ENCODE data around the gene HCRTR1. TPM values are rescaled to one million over a fixed set of nuclear protein-coding genes. Genes with fewer than 3 reads are reported as not detected.

HCRTR1 gene
- total RNA-seq, 2 experiments from 2014 or later: not detected

- Histone ChIP-seq H3K36me3 (ENCODE audit: insufficient read depth, low read length) (no peaks in the 10 kb centered on the region), H3K27me3 (ENCODE audit: control insufficient read depth in 1 of 2, insufficient read depth in 2 of 2, low read length in 2 of 2) (peaks cover 8 to 13% of the 10 kb centered on the region in 2 experiments), H3K27ac (ENCODE audit: low read depth in 1 of 2, low read length in 2 of 2) (no peak overlapping the region), H3K4me1 (ENCODE audit: insufficient read depth, low read length) (no peaks in the 10 kb centered on the region), H3K4me3 (ENCODE audit: low read length) (no peak overlapping the region), H3K9me3 (ENCODE audit: control insufficient read depth in 1 of 2, insufficient read depth in 1 of 2, low read length in 2 of 2) (peaks cover 0 to 6% of the 10 kb centered on the region in 2 experiments)
- CTCF ChIA-PET: no interaction called here
- no peaks in the 10 kb centered on the region for H3K4me1 Mint-ChIP-seq (ENCODE audit: low read depth)
- DNase-seq (no peak), ATAC-seq (ENCODE audit: poor library complexity) (no peak)
- no peaks in the 10 kb centered on the region for H3K9me3 Mint-ChIP-seq
- no peaks in the 10 kb centered on the region for H3K36me3 Mint-ChIP-seq (ENCODE audit: low read depth)
- POLR2A ChIA-PET: no interaction called here
- no peak for TF ChIP-seq CTCF (IDR thresholded peaks at IDR 0.05)
- no peak overlapping the region for H3K4me3 Mint-ChIP-seq
- H3K27ac Mint-ChIP-seq: no peak overlapping the region
- H3K27me3 Mint-ChIP-seq: peaks cover 22% of the 10 kb centered on the region
- intact Hi-C loops (cut with DNase I, micrococcal nuclease): no loop called here
Observed at GRCh38 chr1:31576743-31577455, 40.6 kb upstream of the HCRTR1 start.

GRCh38 chr1:31577515-31578192, 39.8 kb upstream of the HCRTR1 start:
- H3K4me1 ChIP-seq (ENCODE audit: insufficient read depth, low read length): no peaks in the 10 kb centered on the region
- no peak for DNase-seq
- H3K4me3 ChIP-seq (ENCODE audit: low read length): no peak overlapping the region
- H3K27ac ChIP-seq (ENCODE audit: low read depth in 1 of 2, low read length in 2 of 2): no peak overlapping the region
- Mint-ChIP-seq H3K4me3 (no peak overlapping the region), H3K27me3 (peaks cover 22% of the 10 kb centered on the region), H3K4me1 (ENCODE audit: low read depth) (no peaks in the 10 kb centered on the region), H3K36me3 (ENCODE audit: low read depth) (no peaks in the 10 kb centered on the region), H3K27ac (no peak overlapping the region), H3K9me3 (no peaks in the 10 kb centered on the region)
- H3K9me3 ChIP-seq (ENCODE audit: control insufficient read depth in 1 of 2, insufficient read depth in 1 of 2, low read length in 2 of 2): peaks cover 0 to 6% of the 10 kb centered on the region in 2 experiments
- intact Hi-C loops (cut with DNase I, micrococcal nuclease): no loop called here
- peaks cover 8 to 13% of the 10 kb centered on the region in 2 experiments for H3K27me3 ChIP-seq (ENCODE audit: control insufficient read depth in 1 of 2, insufficient read depth in 2 of 2, low read length in 2 of 2)
- ChIA-PET POLR2A (no interaction called here), CTCF (no interaction called here)
- H3K36me3 ChIP-seq (ENCODE audit: insufficient read depth, low read length): no peaks in the 10 kb centered on the region
- TF ChIP-seq CTCF (IDR thresholded peaks at IDR 0.05): no peak
- no peak for ATAC-seq (ENCODE audit: poor library complexity)

- Histone ChIP-seq H3K27me3 (ENCODE audit: control insufficient read depth in 1 of 2, insufficient read depth in 2 of 2, low read length in 2 of 2) (peaks cover 8 to 13% of the 10 kb centered on the region in 2 experiments), H3K36me3 (ENCODE audit: insufficient read depth, low read length) (no peaks in the 10 kb centered on the region), H3K9me3 (ENCODE audit: control insufficient read depth in 1 of 2, insufficient read depth in 1 of 2, low read length in 2 of 2) (peaks cover 0 to 6% of the 10 kb centered on the region in 2 experiments), H3K4me1 (ENCODE audit: insufficient read depth, low read length) (no peaks in the 10 kb centered on the region), H3K27ac (ENCODE audit: low read depth in 1 of 2, low read length in 2 of 2) (no peak overlapping the region), H3K4me3 (ENCODE audit: low read length) (no peak overlapping the region)
- H3K27ac Mint-ChIP-seq: no peak overlapping the region
- H3K9me3 Mint-ChIP-seq: no peaks in the 10 kb centered on the region
- intact Hi-C loops (cut with DNase I, micrococcal nuclease): no loop called here
- ChIA-PET CTCF (no interaction called here), POLR2A (no interaction called here)
- H3K4me3 Mint-ChIP-seq: no peak overlapping the region
- no peak for TF ChIP-seq CTCF (IDR thresholded peaks at IDR 0.05)
- peaks cover 17% of the 10 kb centered on the region for H3K27me3 Mint-ChIP-seq
- ATAC-seq (ENCODE audit: poor library complexity) (no peak), DNase-seq (no peak)
- no peaks in the 10 kb centered on the region for H3K4me1 Mint-ChIP-seq (ENCODE audit: low read depth)
- H3K36me3 Mint-ChIP-seq (ENCODE audit: low read depth): no peaks in the 10 kb centered on the region
Observed at GRCh38 chr1:31579374-31579773, 38.1 kb upstream of the HCRTR1 start.

Data from CD4-positive, alpha-beta T cell (primary cell).